GM19463 (cell line): ENCODE data around the gene CYREN.

Source experiments
- ATAC-seq: cut with Tn5 transposase; IDR thresholded peaks from one replicate; pipeline ENCODE4 v1.9.1; 2021; ENCODE audit warnings: mild to moderate bottlenecking, moderate library complexity; ENCODE audit not compliant: unreplicated experiment

CYREN gene

DNA sequence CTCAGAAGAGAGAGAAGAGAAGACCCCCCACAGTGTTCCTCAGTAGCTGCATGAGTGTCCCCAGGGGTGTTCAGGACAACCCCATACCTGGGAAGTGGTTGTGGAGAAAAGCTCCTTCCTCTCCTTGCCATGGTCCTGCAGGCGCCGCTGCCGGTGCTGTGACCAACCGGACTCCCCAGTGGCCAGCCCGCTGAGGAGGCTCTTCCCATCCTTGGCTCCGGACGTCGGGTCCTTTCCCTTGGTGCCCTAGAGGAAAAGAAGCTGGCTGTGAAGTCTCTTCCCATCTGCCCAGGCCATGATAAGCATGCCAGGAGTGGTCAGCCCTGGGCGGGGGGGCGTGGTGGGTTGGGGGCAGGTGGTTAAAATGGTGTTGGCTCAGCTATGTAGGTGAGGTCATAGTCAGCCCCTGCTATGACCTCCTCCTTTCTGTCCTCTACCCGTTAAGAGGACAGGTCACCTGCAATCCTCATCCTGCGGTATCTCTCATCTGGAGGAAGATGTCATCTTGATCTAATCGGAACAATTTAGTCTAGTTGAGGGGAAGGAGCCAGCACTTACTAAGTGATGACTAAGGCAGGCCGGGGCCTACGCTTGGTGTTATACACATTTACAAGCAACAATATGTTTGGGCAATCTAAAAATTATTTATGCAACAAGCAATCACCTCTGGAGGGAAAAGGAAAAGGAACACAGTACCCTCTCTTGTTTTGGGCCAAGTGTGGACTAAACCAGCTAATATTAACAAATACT lies 27.6 kb upstream of the CYREN start:
- no peak for ATAC-seq

DNA sequence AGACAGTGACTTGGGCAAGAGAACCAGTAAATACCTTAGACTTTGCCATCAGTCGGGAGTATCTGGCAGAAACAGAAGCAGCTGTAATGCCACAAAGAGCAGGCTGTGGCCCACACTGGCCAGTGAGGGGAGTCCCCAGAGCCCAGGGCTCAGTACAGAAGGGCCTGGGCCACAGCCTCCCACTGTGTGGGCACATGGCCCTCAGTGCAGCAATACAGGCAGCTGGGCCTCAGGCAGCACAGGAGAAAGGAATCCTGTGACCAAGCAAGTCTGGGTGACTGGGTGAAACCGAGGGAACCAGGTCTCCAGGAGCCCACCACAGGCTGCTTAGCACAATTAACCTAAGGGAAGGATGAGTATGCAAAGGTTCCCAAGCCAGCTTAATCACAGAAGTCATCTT lies 26.8 kb upstream of the CYREN start:
- ATAC-seq = peak; percentile 75

DNA sequence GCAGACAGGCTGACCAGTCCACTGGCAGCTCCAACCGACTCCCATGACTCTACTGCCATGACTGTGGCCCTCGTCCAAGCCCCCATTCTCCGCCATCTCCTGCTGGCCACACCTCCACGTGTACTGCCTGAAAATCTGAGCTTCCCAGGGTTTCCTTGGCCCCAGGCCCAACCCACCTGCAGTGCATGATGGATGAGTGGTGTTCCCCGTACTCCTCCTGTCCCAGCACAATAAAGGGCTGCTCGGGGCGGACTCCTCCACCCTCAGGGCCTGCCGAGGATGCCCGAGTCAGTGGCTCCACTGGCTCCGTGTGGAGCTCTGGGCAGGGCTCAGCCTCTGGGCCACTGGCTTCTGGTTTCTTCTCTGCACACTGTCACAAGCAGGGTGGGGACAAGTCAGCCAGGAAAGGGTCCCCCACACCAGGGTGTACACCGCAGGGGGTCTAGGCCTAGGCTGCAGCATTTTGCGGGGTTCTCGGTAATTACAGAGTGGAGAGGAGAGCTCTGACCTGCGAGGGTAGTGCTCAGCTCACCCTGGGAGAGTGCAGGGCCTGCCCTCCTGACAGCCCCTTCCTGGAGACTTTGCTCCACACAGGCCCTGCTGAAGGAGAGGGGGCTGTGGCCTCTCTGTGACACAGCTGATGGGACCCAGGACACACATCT lies 25.6 kb upstream of the CYREN start:
- no peak for ATAC-seq

DNA sequence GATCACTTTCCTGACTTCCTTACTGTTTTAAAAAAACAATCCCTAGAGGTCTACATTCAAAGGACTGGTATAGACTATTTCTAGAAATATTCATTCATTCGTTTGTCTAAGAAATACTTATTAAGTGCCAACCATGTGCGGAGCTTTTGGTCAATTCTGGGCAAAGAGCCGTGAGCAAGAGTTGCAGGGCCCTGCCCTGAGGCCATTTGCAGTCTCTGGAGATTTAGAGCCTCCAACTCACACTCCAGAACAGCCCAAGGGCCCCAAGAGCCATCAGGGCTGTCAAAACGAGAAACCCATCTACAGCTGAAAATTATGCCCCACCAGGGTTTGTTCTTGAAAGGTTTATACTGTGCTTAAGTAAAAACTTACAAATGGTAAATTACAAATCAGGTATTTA lies 24.6 kb upstream of the CYREN start:
- no peak for ATAC-seq

DNA sequence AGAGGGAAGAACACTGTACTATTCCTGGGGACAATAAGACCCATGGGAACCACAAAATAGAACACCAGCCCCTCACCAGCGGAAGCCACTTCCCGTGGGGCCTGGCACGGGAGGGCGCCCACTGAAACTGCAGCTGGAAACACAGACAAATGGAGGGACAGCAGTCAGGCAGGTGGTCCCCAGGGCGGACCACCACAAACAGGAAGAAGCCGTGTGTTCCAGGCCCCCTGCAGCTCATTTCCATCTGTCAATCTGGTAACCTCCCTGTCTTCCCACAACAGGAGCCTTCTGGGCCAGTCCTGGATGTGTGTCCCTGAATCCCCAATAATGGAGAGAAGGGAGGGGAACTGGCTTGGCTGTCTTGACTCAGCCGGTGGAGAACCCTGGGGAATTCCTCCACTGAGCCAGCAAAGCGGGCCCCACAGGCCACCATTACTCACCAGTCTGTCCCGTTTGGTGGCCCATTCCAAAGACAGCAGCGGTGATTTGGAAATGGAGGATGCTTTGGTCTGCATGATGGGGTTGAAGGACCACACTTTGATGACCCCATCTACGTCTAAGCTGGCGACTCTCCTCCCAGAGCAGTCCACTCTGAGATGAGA lies 24.1 kb upstream of the CYREN start:
- no peak for ATAC-seq

DNA sequence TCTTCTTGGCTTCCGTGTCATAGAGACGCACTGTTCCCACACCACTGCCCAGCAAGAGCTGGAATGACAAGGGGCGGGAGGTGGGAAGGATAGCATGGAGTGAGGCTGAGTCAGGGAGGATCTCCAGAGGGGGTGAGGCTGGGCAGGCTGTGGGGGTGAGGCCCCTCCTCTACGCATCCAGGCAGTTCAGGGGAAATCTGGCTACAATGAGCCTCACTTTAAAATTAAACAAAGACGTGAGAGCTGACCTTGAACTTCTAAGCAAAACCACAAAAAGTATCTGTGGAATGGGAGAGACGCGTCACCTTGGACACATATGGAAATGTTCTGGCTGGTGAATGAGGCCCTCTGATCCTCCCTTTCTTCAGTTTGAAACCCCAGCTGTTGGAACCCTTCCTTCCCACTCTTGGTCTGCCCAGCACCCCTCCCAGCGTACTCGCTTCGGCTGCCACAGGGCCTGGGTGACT lies 23.1 kb upstream of the CYREN start:
- no peak for ATAC-seq

DNA sequence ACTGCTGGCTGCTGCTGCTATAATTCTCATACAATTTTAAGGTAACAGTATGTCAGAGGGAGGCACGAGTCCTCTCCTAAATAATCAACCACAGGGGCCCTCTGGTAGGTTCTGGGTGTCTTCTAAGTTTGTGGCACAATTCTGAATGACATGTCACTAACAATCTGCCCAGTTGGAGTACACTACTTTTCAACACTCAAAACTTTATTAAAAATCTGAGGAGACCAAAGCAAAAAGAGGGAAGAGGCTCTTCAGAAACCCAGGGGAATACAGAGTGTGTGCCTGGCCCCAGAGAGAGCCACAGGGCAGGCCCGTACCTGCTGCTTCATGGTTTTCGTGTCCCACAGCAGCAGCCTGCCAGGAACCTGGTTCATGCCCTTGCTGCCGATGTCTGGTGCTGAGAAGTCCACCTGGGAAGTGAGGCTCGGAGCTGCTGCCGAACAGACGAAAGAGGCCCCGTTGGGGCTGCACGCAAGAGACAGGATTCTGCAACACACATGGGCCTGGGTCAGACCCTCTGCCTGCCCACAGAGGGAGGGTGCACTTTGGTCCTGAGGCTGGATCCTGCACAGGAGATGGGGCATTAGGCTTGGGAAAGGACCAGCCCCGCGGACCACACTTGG lies 22.5 kb upstream of the CYREN start:
- ATAC-seq = no peak

DNA sequence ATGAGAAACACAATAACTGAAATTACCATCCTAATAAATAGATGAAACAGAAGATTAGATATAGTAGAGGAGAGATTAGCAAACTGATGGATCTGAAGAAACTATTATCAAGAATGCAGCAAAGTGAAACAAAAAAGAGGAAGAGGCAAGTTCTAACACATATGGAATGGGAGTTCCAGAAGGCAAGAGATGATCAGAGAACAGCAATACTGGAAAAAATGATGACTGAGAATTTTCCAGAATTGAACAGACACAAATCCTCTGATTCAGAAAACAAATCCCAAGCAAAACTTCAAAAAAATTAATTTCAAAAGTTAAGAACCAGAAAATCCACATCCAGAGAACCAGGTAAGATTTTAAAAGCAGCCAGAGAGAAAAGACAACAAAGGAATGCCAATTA lies 20.2 kb upstream of the CYREN start:
- ATAC-seq = no peak

DNA sequence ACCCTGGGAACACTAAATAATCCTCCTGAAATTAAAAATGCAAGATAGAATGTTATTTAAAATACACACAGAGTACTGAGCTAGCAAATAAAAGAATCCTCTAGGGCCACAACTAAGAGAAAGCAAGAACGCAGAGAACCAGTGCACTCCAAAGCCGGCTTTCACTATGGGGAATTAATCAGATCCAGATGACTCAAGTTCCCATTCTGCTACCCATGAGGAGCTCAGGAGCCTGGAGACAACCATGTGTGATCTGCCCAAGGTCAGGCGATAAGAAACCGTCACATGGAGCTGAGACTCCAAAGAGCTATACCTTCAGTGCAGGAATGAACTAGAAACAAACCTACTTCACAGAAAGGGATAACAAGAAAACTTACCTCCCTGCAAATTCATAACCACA lies 19.5 kb upstream of the CYREN start:
- ATAC-seq = no peak

DNA sequence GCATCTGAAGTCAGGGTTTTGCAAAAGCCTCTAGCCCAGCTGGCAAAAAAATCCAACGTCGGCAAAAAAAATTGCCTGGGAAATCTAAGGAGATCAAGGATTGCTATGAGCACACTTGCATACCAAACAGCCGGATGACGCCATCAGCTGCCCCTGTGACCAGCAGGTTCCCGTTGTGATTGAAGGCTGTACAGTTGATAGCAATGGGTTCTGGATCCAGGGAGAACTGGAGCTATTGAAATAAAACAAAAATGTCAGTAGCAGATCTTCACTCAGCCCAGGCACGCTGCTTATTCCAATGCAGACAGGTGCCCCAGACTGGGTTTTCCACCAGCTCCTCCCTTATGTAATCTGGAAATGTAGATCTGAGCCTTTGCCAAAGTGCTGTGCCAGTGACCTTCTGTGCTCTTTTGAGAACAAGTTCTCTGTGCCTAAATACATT lies 18.7 kb upstream of the CYREN start:
- no peak for ATAC-seq

DNA sequence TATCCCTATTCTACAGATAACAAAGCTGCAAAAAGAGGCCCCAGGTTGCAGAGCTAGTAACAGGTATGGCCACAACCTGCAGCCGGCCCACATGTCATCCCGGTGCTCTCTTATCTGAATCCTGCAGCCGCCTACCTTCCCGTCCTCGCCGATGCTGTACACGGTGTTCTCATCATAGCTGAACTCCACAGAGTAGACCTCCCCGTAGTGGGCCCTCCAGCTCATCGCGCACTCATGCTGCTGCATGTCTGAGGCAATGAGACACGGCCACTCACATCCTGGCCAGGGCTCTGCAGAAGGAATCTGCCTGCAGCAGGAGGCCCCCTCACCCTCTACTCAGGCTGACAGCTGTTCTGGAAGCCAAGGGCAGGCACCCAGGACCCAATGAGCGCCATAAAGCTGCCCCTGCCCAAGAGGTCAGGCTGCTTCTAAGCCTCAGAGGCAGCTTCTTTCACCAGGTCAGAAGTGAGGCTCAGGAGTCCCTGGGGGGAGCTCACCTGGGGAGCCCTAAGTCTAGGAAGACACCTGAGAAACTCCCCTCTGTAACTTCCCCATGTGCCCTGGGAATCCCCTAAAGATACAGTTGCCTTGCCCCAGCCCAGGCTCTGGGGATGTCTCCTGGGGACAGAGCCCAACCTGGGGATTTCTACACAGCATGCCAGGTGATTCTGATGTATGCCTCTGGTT lies 17.9 kb upstream of the CYREN start:
- ATAC-seq = peak; percentile 55

DNA sequence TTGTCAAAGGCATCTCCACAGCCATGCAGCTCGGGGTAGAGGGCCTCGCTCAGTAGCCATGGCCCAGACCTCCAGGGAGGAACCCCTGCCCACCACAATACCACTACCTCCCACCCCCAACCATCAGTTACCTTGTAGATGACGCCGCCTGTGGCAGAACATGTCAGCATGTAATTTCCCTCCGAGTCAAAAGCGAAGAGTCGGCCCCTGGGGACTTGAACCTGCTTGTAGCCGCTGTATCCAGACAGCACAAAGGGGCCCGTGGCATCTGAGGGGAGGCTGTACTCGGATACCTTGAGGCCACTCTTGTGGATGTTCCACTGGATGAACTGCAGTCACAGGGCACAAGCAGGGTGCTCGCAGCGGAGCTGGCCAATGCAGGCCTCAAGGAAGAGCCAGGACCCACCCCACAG lies 16.3 kb upstream of the CYREN start:
- ATAC-seq = peak; percentile 58

DNA sequence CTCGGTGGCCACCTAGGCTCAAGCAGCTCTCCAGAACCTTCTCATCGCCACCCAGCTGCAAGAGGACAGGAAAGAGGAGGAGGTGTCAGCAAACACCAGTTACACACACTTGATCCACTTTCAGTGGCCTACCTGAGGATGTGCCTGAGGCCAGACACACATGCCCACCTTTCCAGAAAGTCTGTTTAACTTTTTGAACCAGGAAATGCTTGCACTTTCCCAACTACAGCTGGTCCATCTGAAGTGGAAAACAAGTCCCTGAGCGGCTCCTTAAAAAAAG lies 15.7 kb upstream of the CYREN start:
- ATAC-seq = no peak

DNA sequence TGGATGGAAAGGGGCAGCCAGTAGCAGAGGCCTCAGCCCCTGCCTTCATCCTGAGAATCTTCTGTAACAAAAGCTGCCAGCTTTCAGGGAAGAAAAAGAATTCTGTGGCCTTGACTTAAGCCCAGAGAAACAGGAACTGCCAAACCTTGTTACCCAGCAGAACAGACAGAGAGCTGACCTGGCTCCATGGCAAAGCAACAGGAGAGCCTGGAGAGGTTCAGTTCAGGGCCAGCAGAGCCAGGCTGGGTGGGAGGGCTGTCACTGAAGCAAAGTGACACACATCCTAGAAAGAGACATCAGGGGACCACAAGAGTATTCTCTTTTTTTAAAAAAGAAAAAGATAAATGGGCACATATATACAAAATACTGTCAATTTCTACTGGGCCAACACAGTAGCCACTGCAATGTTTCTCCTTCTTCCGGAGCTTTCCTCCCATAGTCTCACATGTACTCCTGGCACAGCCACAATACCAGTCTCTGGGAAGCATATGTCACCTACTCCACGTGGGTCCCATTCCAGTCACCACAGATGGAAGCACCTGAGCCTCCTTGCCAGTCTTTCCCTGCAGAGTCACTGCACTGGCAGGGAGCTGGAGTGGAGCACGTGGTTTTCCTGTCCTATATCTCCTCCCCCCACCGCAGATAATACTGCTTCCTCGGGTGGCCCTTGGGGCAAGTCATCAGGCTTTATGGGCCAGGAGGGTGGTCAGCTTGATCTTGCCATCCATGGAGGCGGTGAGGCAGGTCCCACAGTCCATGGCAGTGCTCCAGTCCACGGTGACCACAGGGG lies 15.2 kb upstream of the CYREN start:
- no peak for ATAC-seq

DNA sequence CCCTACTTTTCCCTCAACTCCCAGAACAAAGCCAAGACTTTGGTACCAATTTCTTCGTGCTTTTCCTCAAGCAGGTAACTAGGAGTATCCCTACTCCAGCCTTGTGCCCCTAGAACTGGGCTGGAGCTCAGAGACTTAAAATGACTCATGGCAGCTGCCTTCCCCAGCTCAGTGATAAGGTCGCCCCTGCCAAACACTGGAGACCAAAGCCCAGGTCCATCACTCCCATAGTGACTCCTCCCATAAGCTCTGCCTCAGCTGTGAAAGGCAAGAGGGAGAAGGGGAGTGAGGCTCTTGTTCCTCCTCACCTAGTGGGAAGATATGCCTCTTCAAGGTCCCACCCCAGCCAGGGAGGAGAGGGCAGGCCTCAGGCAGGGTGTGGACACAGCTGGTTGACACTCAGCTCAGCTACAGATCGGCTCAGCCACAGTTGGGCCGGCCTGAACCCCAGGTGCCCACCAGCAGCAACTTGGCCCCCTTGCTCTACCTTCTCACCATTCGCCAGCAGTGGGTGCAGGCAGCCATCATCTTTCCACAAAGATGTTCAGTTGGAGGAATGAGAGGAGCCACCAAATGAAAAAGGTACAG lies 13.8 kb upstream of the CYREN start:
- no peak for ATAC-seq

DNA sequence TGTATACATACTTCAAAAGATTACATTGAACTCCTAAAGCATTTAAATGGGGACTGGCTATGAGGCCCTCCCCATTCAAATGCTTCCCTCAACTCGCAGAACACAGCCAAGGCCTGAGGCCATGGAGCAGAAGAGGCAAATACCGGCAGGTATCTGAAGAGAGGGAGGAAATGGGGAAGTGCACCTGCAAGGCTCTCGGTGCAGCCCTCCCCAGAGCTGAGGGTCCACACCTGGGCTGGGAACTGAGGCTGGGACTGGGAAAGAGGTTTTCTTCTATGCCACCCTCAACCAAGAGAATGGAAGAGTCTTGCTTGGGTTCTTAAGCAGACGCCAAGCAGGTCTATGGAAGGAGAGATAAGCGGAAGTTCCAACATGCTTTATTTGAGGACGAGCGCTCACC lies 13.0 kb upstream of the CYREN start:
- ATAC-seq = no peak

DNA sequence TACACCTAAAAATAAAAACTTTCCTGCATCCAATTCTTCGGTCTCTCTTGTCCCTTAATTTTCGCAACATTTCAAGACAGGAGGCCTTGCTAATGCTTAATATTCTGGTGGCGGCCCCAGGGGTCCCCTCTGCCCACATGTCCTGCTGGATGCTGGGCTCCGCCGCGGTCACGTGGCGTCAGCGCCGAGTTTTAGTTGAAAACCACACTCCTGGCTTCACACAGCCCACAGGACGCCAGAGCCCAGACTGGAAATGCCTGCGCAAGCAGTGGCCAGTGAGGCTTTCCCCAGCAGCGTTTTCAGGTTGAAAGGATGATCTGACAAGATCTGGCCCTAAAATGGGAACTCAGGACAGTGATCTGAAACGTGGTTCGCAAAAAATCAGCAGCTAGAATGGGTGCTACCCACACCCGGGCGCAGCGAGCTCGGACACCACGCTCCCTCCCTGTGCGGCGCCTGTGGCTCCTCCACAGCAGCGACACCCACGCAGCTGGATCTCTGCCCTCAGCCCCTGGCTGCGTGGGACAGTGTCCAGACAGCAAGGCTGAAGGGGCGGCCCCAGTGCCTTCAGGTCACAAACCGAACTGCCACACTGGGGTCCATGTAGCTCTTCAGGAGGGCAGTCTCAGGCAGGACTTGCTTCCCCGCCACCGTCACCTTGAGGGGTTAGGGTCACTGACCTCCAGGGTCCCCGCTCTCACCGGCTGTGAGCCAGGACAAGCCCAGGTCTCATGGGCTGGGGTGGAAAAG lies 11.6 kb upstream of the CYREN start:
- ATAC-seq = no peak

DNA sequence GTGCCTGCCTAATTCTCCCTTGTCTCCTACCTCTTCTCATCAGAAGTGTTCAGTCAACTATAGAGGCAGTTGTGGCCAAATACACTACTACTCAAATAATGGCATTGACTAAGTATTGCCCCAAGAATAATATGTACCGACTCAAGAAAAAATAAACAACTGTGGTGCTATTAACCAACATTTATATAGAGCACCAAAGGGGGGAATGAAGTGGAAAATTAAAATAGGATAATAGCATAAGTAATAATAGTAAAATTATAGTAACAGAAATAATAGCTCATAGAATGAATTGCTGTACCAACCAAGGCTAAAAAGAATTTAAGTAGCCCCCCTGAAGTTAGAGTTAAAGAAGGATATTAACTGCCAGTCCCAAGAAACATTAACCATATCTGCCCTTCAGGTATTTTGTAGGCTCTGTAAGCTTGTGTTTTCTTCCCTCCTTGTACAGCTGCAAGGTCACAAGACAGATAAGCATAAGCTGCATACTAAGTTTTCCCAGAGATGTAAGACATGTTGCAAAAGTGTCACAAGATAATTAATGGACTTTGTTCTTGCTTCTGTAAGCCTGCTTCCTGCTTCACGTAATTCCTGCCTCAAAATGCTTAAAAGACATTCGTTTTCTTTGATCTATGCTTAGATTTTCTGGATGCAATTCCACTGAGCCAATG lies 10.9 kb upstream of the CYREN start:
- ATAC-seq = no peak

DNA sequence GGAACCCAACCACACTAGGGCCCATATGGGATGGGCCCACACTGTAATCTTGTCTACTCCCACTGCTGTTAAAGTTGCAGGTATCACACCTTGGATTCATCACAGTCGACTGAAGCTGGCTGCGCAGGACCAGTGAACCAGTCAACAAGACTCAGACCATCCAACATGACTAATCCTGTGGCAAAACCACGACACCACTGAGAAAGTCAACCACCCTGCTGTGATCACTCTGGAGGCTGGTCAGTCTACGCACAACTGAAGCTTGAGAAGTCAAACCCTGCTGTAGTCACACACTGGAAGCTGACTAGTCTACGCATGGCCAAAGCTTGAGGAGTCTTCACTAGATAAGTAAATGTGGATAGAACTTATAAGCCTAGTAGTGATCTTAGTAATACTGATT lies 9.6 kb upstream of the CYREN start:
- no peak for ATAC-seq
